HFF-Myc (cell line): Measurements from ENCODE around the gene BANF1.

Source experiments
- DNase-seq: peaks from one replicate; pipeline ENCODE4 v3.0.0-alpha.2; 2011; ENCODE audit warnings: low read depth; ENCODE audit errors: extremely low read depth
- H3K4me3 ChIP-seq: replicated peaks from 2 replicates; pipeline ENCODE4 v1.5.1; 2011; ENCODE audit warnings: low read depth, mild to moderate bottlenecking, control low read depth, low read length
- TF ChIP-seq, protein P1 (sequence below): IDR thresholded peaks from 2 replicates; pipeline ENCODE4 v1.5.1; 2012; ENCODE audit warnings: mild to moderate bottlenecking, low read depth, low read length, control low read depth; ENCODE audit errors: missing control alignments

BANF1 gene, protein sequence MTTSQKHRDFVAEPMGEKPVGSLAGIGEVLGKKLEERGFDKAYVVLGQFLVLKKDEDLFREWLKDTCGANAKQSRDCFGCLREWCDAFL

DNA sequence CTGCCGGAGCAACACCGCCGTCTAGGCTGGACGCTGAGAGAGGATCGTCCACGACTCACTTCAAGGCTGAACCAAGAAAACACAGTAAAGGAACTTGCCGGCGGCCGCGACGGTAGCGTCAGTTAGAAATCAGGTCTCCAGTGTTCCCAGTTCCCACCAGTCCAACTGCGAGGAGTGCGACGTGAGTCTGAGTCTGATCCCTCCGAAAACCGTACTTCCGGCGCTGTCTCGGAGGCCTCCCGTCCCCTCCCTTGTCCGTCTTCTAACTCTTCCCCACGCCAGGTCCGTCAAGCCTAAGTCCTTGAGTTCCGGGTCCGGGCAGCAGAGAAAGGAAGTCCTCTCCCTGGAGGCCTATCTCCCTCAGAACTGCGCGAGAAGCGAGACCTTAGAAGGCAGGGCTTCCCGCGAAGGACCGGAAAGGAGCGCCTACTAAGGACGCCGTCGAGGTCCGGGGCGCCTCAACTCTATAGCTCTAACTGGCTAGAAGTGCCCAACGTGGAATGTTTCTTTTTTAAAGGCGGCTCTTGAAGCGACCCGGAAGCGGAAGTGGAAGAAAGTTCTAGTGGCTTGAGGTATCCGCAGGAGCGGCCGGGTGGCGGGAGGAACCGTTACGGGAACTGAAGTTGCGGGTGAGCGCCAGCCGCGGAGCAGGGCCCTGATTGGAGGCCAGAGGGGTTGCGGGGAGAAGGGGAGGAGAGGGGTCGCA is at the start of gene BANF1, which contains the start of gene EIF1AD:
Gene BANF1 (plus strand): TSS at position 562 of the 706 bp plus-strand sequence. CDS start 748 bp downstream, outside the sequence.
Gene EIF1AD (minus strand): TSS at position 216 of the 706 bp plus-strand sequence. CDS start 1,768 bp downstream, outside the sequence.
- DNase-seq: peak; percentile 96
- TF ChIP-seq, protein P1, sequence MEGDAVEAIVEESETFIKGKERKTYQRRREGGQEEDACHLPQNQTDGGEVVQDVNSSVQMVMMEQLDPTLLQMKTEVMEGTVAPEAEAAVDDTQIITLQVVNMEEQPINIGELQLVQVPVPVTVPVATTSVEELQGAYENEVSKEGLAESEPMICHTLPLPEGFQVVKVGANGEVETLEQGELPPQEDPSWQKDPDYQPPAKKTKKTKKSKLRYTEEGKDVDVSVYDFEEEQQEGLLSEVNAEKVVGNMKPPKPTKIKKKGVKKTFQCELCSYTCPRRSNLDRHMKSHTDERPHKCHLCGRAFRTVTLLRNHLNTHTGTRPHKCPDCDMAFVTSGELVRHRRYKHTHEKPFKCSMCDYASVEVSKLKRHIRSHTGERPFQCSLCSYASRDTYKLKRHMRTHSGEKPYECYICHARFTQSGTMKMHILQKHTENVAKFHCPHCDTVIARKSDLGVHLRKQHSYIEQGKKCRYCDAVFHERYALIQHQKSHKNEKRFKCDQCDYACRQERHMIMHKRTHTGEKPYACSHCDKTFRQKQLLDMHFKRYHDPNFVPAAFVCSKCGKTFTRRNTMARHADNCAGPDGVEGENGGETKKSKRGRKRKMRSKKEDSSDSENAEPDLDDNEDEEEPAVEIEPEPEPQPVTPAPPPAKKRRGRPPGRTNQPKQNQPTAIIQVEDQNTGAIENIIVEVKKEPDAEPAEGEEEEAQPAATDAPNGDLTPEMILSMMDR: no peak
- peak within 1 kb of the TSS; percentile 98 for H3K4me3 ChIP-seq

DNA sequence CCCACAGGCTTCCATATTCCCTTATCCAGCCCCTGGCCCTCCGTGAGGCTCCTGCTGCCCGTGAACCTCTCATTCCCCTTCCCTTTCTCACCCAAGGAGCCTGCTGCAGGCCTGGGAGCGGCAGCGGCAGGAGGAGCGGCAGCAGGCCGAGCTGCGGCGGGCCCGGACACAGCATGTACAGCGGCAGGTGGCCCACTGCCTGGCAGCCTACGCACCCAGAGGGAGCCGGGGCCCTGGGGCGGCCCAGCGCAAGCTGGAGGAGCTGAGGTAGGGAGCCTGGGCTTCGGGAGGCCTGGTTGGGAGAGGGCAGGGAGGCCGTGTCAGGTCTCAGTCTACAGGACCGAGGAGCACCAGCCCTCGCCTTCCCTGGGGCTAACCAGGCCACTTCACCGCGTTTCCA is 48.8 kb upstream of the BANF1 start:
- no peak for DNase-seq
- no peak overlapping the region for H3K4me3 ChIP-seq
- TF ChIP-seq, protein P1: no peak

DNA sequence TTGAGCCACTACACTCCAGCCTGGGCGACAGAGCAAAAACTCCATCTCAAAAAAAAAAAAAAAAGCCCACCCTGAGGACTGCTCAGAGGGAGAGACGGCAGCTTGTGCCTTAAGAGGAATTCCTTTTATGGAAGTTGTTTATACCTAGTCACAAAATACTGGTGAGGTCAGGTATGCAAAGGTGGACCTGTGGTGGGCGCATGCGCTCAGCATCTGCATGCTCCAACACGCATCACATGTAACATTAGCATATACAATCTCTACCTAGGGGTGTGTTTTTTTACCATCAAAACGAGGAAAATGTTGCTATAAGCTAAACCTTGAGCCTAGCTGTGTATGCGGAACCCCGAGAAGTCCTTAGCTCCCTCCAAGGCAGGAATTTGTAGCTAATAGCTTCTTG is 47.5 kb upstream of the BANF1 start:
- H3K4me3 ChIP-seq: no peak overlapping the region
- no peak for DNase-seq
- TF ChIP-seq, protein P1: no peak

DNA sequence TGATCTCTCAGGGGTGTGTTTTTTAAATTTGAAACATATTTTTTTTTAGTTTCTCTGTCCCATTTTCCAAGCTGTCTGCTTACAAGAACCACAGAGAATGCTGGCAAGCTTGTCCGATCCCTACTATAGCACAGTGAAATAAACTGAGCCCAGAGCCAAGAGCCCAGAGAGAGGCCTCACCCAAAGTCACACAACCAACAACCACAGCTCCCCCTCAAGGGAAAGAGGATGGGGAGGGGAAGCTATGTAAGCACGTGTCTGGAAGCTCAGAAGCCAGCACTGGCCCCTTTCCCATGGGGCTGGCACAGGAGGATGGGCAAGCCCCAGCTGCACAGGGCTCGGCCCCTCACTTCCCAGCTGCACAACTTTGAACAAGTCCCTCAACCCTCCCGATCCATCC is 44.0 kb upstream of the BANF1 start:
- TF ChIP-seq, protein P1: no peak
- H3K4me3 ChIP-seq: no peak overlapping the region
- no peak for DNase-seq

DNA sequence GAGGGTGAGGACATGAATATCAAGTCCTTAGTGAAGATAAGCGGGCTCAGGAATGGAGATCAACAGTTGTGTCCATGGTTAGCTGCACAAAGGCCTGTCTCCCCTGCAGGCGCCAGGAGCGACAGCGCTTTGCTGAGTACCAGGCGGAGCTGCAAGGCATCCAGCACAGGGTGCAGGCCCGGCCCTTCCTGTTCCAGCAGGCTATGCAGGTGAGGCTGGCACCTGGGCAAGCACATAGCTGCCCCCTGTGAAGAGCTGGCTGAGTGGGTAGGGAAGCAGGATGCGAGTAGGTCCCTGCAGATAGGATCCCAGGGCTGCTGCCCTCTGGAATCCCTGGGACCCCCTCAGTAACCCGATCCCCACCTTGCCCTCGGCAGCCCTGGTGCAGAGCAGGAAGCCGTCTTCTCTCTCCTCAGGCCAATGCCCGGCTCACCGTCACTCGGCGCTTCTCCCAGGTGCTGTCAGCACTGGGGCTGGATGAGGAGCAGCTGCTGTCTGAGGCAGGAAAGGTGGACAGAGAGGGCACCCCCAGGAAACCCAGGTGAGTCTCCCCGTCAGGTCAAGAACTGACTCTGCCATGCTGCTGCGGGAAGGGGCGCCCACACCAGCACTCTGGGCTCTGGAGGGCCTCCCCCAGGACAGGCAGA is 43.4 kb upstream of the BANF1 start:
- DNase-seq: no peak
- H3K4me3 ChIP-seq: no peak overlapping the region
- TF ChIP-seq, protein P1: no peak

DNA sequence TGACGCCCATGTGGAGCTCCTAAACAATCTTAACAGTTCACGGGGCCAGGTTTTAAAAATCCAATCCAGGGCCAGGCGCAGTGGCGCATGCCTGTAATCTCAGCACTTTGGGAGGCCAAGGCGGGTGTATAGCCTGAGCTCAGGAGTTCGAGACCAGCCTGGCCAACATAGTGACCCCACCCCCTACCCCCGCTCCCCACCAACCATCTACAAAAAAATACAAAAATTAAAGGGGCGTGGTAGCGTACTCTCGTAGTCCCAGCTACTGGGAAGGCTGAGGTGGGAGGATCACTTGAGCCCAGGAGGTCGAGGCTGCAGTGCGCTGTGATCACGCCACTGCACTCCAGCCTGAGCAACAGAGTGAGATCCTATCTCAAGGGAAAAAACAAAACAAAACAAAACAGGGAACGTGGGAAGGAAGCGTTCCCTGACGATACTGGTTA is 41.5 kb upstream of the BANF1 start:
- TF ChIP-seq, protein P1: no peak
- peak overlapping the region; percentile 89 for H3K4me3 ChIP-seq
- no peak for DNase-seq
